GM18526 (cell line): ENCODE data around the gene SGK1.

Experiments
- POLR2A ChIP-seq: IDR thresholded peaks from 3 replicates; pipeline ENCODE4 v1.6.1; 2011; ENCODE audit not compliant: insufficient read length; ENCODE audit errors: extremely low read depth

SGK1 gene

GRCh38 chr6:134315974-134316441 is 1.9 kb downstream of the SGK1 start:
- TF ChIP-seq POLR2A = no peak

GRCh38 chr6:134315189-134315588 is 2.7 kb downstream of the SGK1 start:
- TF ChIP-seq POLR2A = no peak

- TF ChIP-seq POLR2A = no peak
These were observed 3.7 kb downstream of the SGK1 start for GRCh38 chr6:134314006-134314821.

GRCh38 chr6:134312038-134312660 is 5.8 kb downstream of the SGK1 start:
- no peak for TF ChIP-seq POLR2A

- TF ChIP-seq POLR2A = no peak
These were observed 7.1 kb downstream of the SGK1 start for GRCh38 chr6:134310817-134311216.

- no peak for TF ChIP-seq POLR2A
These were observed 7.8 kb downstream of the SGK1 start for GRCh38 chr6:134309983-134310605.

- no peak for TF ChIP-seq POLR2A
These were observed 8.7 kb downstream of the SGK1 start for GRCh38 chr6:134309227-134309626.

- no peak for TF ChIP-seq POLR2A
These were observed 9.1 kb downstream of the SGK1 start for GRCh38 chr6:134308800-134309199.

GRCh38 chr6:134307870-134308269 is 10.0 kb downstream of the SGK1 start:
- TF ChIP-seq POLR2A = no peak

- TF ChIP-seq POLR2A = no peak
These were observed 10.8 kb downstream of the SGK1 start for GRCh38 chr6:134307075-134307474.

- TF ChIP-seq POLR2A = no peak
These were observed 14.0 kb downstream of the SGK1 start for GRCh38 chr6:134303891-134304290.

- no peak for TF ChIP-seq POLR2A
These were observed 18.7 kb downstream of the SGK1 start for GRCh38 chr6:134299236-134299635.

- TF ChIP-seq POLR2A = no peak
These were observed 21.1 kb downstream of the SGK1 start for GRCh38 chr6:134296762-134297161.

- TF ChIP-seq POLR2A = no peak
These were observed 21.9 kb downstream of the SGK1 start for GRCh38 chr6:134295953-134296553.

- no peak for TF ChIP-seq POLR2A
These were observed 24.2 kb downstream of the SGK1 start for GRCh38 chr6:134293659-134294161.
